H9 (cell line): ENCODE measurements around the gene POLN. TPM values are rescaled to one million over a fixed set of nuclear protein-coding genes. Genes with fewer than 3 reads are reported as not detected.

Experiments used
- DNase-seq: peaks from one replicate; pipeline ENCODE4 v3.0.0-alpha.2; 2017
- H2AFZ ChIP-seq: one replicate; pipeline ENCODE4 v1.6.1; 2013; ENCODE audit warnings: mild to moderate bottlenecking, low read length, control low read depth, moderate library complexity
- H2AK5ac ChIP-seq: 2 replicates; pipeline ENCODE4 v1.6.1; 2013; ENCODE audit warnings: low read length, control low read depth, mixed read lengths; ENCODE audit not compliant: insufficient read length
- H2BK120ac ChIP-seq: one replicate; pipeline ENCODE4 v1.6.1; 2013; ENCODE audit warnings: low read depth, mild to moderate bottlenecking, low read length, control low read depth, inconsistent platforms; ENCODE audit not compliant: poor library complexity, severe bottlenecking
- H2BK12ac ChIP-seq: 2 replicates; pipeline ENCODE4 v1.6.1; 2013; ENCODE audit warnings: low read length, control low read depth, mixed read lengths, low read depth; ENCODE audit not compliant: insufficient read length
- H2BK15ac ChIP-seq: 2 replicates; pipeline ENCODE4 v1.6.1; 2013; ENCODE audit warnings: low read depth, low read length, control low read depth
- H2BK20ac ChIP-seq: one replicate; pipeline ENCODE4 v1.6.1; 2013; ENCODE audit warnings: low read depth, mild to moderate bottlenecking, low read length, control low read depth, inconsistent platforms; ENCODE audit not compliant: poor library complexity, severe bottlenecking
- H2BK5ac ChIP-seq: 2 replicates; pipeline ENCODE4 v1.6.1; 2013; ENCODE audit warnings: low read length, control low read depth, mixed read lengths; ENCODE audit not compliant: insufficient read length
- H3K14ac ChIP-seq: 2 replicates; pipeline ENCODE4 v1.6.1; 2013; ENCODE audit warnings: low read length, control low read depth; ENCODE audit not compliant: insufficient read depth
- H3K18ac ChIP-seq: 2 replicates; pipeline ENCODE4 v1.6.1; 2013; ENCODE audit warnings: low read depth, mild to moderate bottlenecking, mixed read lengths, low read length, control low read depth; ENCODE audit not compliant: insufficient read length
- H3K23ac ChIP-seq: 2 replicates; pipeline ENCODE4 v1.6.1; 2013; ENCODE audit warnings: low read length, control low read depth, mixed read lengths, low read depth; ENCODE audit not compliant: insufficient read length
- H3K23me2 ChIP-seq: 2 replicates; pipeline ENCODE4 v1.6.1; 2013; ENCODE audit warnings: low read depth, mild to moderate bottlenecking, mixed read lengths, low read length, control low read depth; ENCODE audit not compliant: insufficient read length, poor library complexity, severe bottlenecking
- H3K27ac ChIP-seq: 2 replicates; pipeline ENCODE4 v1.5.1; 2013; ENCODE audit warnings: low read length, control low read depth, mixed read lengths, low read depth; ENCODE audit not compliant: insufficient read length
- H3K27me3 ChIP-seq: 2 replicates; pipeline ENCODE4 v1.6.1; 2013; ENCODE audit warnings: low read length, control low read depth, inconsistent platforms; ENCODE audit not compliant: insufficient read depth
- H3K4ac ChIP-seq: 2 replicates; pipeline ENCODE4 v1.6.1; 2013; ENCODE audit warnings: low read depth, mild to moderate bottlenecking, control low read depth, inconsistent platforms, low read length, moderate library complexity
- H3K4me1 ChIP-seq: 2 replicates; pipeline ENCODE4 v1.6.1; 2013; ENCODE audit warnings: low read length, control low read depth, inconsistent platforms; ENCODE audit not compliant: insufficient read depth
- H3K4me2 ChIP-seq: 2 replicates; pipeline ENCODE4 v1.6.1; 2013; ENCODE audit warnings: low read length, control low read depth, mixed read lengths; ENCODE audit not compliant: insufficient read length, insufficient read depth
- H3K56ac ChIP-seq: 2 replicates; pipeline ENCODE4 v1.6.1; 2013; ENCODE audit warnings: low read depth, mild to moderate bottlenecking, mixed read lengths, low read length, control low read depth; ENCODE audit not compliant: insufficient read length
- H3K79me1 ChIP-seq: 2 replicates; pipeline ENCODE4 v1.6.1; 2013; ENCODE audit warnings: low read depth, mild to moderate bottlenecking, moderate library complexity, low read length, control low read depth, inconsistent platforms; ENCODE audit not compliant: insufficient read depth, poor library complexity, severe bottlenecking
- H3K79me2 ChIP-seq: 2 replicates; pipeline ENCODE4 v1.6.1; 2013; ENCODE audit warnings: low read length, control low read depth, inconsistent platforms; ENCODE audit not compliant: insufficient read depth
- H3K9ac ChIP-seq: 2 replicates; pipeline ENCODE4 v1.6.1; 2013; ENCODE audit warnings: low read length, control low read depth, mixed read lengths; ENCODE audit not compliant: insufficient read length; ENCODE audit errors: extremely low read depth
- H3K9me3 ChIP-seq: one replicate; pipeline ENCODE4 v1.6.1; 2013; ENCODE audit warnings: low read depth, low read length, inconsistent platforms; ENCODE audit not compliant: control insufficient read depth
- H3T11ph ChIP-seq: one replicate; pipeline ENCODE4 v1.6.1; 2013; ENCODE audit warnings: mild to moderate bottlenecking, low read length, control low read depth, inconsistent platforms
- H4K20me1 ChIP-seq: one replicate; pipeline ENCODE4 v1.6.1; 2013; ENCODE audit not compliant: control insufficient read depth, insufficient read length, insufficient read depth
- H4K5ac ChIP-seq: 2 replicates; pipeline ENCODE4 v1.6.1; 2013; ENCODE audit warnings: low read depth, mild to moderate bottlenecking, mixed read lengths, low read length, control low read depth; ENCODE audit not compliant: insufficient read length
- H4K8ac ChIP-seq: replicated peaks from 2 replicates; pipeline ENCODE4 v1.6.1; 2013; ENCODE audit warnings: low read length, control low read depth, mixed read lengths, low read depth; ENCODE audit not compliant: insufficient read length
- H4K91ac ChIP-seq: 2 replicates; pipeline ENCODE4 v1.6.1; 2013; ENCODE audit warnings: low read depth, mild to moderate bottlenecking, moderate library complexity, mixed read lengths, low read length, control low read depth; ENCODE audit not compliant: insufficient read length
- H3K27ac Mint-ChIP-seq, 3 experiments: 2 replicates in 2 of 3; 3 replicates in 1 of 3; pipeline ENCODE4 v1.8.0; 2020 to 2021; ENCODE audit warnings: mixed read lengths in 3 of 3, mild to moderate bottlenecking in 1 of 3, moderate library complexity in 1 of 3
- H3K27me3 Mint-ChIP-seq: 2 replicates; pipeline ENCODE4 v1.8.0; 2021; ENCODE audit warnings: low read depth, mild to moderate bottlenecking, moderate library complexity, mixed read lengths
- H3K36me3 Mint-ChIP-seq, 3 experiments: 2 replicates in 2 of 3; 3 replicates in 1 of 3; pipeline ENCODE4 v1.8.0; 2020 to 2021; ENCODE audit warnings: low read depth in 3 of 3, mixed read lengths in 3 of 3; ENCODE audit not compliant: insufficient read depth in 1 of 3
- H3K4me1 Mint-ChIP-seq, 2 experiments: 2 replicates each; pipeline ENCODE4 v1.8.0; 2020; ENCODE audit warnings: mixed read lengths in 2 of 2
- H3K4me3 Mint-ChIP-seq, 2 experiments: 2 replicates in 1 of 2; 3 replicates in 1 of 2; pipeline ENCODE4 v1.8.0; 2020 to 2021; ENCODE audit warnings: mild to moderate bottlenecking in 2 of 2, mixed read lengths in 2 of 2, moderate library complexity in 1 of 2
- H3K9me3 Mint-ChIP-seq, 2 experiments: 2 replicates in 1 of 2; 3 replicates in 1 of 2; pipeline ENCODE4 v1.8.0; 2020; ENCODE audit warnings: mild to moderate bottlenecking in 2 of 2, mixed read lengths in 2 of 2, moderate library complexity in 1 of 2
- CTCF ChIP-seq: fragments of 200-600 bp; sonication (generic); conservative IDR thresholded peaks from 3 replicates; pipeline ENCODE4 v1.8.0; 2021; ENCODE audit warnings: antibody characterized with exemption, mild to moderate bottlenecking
- WGBS: extraction: QIAGEN DNeasy Blood & Tissue Kit; methylation state at CpG from one replicate; pipeline ENCODE4 v1.1.7; 2013; ENCODE audit warnings: missing lambda C conversion rate, low lambda C conversion rate, mixed read lengths; ENCODE audit not compliant: insufficient read length; ENCODE audit errors: extremely low coverage; 5-methylcytosine and 5-hydroxymethylcytosine counted together
- total RNA-seq: library from RNA; stranded (reverse); gene quantifications from 2 replicates; pipeline ENCODE4 v1.2.1, GENCODE V29; 2021

The POLN gene
- total RNA-seq, 1 experiment from 2014 or later: 0.74 TPM

GRCh38 chr4:2182994-2183393 is 58.9 kb downstream of the POLN start:
- Mint-ChIP-seq H3K27me3 (no peaks in the 10 kb centered on the region; the same call in none of the 2 replicates), H3K4me1 (no peaks in the 10 kb centered on the region), H3K36me3 (peaks cover 2 to 8% (median 3%) of the 10 kb centered on the region in 3 experiments), H3K4me3 (no peak overlapping the region), H3K27ac (no peak overlapping the region), H3K9me3 (peaks cover 8 to 11% of the 10 kb centered on the region in 2 experiments)
- H3K9me3 ChIP-seq: no peaks in the 10 kb centered on the region
- H4K91ac ChIP-seq: no peak overlapping the region
- no peak overlapping the region for H2BK12ac ChIP-seq
- H2AFZ ChIP-seq: no peak overlapping the region
- no peak overlapping the region for H3K56ac ChIP-seq
- no peak overlapping the region for H3K14ac ChIP-seq
- no peaks in the 10 kb centered on the region for H3K23me2 ChIP-seq
- no peak for TF ChIP-seq CTCF
- no CpG with 5 or more reads among the region's 3 CpGs for WGBS
- H2BK15ac ChIP-seq: no peak overlapping the region
- no peak overlapping the region for H3K27ac ChIP-seq
- no peak overlapping the region for H3K18ac ChIP-seq
- no peak overlapping the region for H2BK120ac ChIP-seq
- H3K9ac ChIP-seq: no peak overlapping the region
- H4K20me1 ChIP-seq: no peaks in the 10 kb centered on the region
- no peak overlapping the region for H3T11ph ChIP-seq
- H2BK5ac ChIP-seq: no peak overlapping the region
- H3K4me2 ChIP-seq: no peak overlapping the region
- no peak for DNase-seq
- H3K79me2 ChIP-seq: no peaks in the 10 kb centered on the region
- no peak overlapping the region for H4K8ac ChIP-seq
- H2AK5ac ChIP-seq: no peak overlapping the region
- H2BK20ac ChIP-seq: no peak overlapping the region
- no peak overlapping the region for H4K5ac ChIP-seq
- H3K79me1 ChIP-seq: no peaks in the 10 kb centered on the region
- H3K4me1 ChIP-seq: no peaks in the 10 kb centered on the region
- no peaks in the 10 kb centered on the region for H3K27me3 ChIP-seq
- no peak overlapping the region for H3K4ac ChIP-seq
- no peak overlapping the region for H3K23ac ChIP-seq
